Stimulated activated CD4-positive, alpha-beta T cell treated with anti-CD3 and anti-CD28 coated beads, Interleukin-1b, Interleukin-23, amount 100 ng/mL, for 1 hour (primary cell): ENCODE measurements around the gene CYYR1.

Source experiments
- DNase-seq, 2 donors: peaks; one replicate each; pipeline ENCODE4 v3.0.0-alpha.2; 2020; ENCODE audit warnings: low read depth in 2 of 2

Gene CYYR1

DNA sequence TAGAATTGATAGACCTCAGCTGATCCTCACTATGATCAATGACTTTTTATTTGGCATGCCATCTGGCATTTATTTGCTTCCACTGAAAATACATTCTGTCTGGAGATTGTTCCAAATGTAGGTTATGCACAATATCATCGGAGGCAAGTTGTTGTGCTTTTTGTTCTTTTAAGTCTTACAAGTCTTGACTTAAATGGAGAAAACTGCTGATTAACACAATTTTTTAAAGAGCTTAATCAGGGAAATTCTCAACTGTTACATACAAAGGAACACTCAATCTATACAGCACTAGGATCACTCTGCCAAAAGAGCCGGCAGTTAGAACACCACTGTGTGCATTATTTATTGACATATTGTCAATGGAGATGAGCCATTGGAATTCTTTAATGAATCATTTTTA is 19.2 kb downstream of the CYYR1 start:
- no peak for DNase-seq

DNA sequence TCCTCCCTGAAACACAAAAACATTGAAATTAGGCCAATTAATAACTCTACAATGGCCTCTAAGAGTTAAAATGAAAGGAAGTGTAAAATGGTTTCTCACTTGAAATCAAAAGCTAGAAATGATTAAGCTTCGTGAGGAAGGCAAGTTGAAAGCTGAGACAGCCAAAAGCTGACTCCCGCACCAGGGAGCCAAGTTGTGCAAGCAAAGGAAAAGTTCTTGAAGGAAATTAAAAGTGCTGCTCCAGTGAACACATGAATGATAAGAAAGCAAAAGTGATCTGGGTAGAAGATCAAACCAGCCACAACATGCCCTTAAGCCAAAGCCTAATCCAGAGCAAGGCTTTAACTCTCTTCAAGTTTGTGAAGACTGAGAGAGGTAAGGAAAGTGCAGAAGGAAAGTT is 22.8 kb downstream of the CYYR1 start:
- no peak for DNase-seq

DNA sequence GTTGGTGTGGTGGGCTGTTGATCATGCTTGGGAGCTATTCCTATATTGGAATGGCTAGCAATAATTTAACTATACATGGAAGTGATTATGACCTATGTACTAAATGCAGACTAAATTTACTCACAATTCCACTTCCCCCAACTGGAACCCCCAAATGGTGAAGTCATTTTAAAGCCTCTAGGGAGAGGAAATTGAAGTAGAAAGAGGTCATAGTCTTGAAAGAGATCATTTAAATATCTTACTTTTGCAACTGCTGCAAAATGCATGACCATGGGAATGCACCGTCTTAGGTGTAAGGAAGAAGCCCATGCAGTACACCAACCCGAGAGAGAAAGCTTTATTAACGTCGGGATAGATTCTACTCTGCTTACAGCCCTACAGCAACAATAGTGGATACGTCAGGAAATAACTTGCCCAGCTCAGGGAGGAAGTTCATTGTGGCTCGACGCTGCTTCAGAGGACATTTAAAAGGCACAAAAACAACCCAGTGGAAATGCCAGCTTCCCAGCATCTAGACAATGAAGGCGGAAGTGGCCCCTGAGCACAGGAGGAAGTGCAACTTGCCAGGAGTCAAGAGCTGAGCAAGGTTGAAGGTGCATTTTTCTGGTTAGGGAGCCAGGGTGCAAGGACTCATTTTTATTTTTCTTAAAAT is 26.5 kb downstream of the CYYR1 start:
- DNase-seq, result no peak

DNA sequence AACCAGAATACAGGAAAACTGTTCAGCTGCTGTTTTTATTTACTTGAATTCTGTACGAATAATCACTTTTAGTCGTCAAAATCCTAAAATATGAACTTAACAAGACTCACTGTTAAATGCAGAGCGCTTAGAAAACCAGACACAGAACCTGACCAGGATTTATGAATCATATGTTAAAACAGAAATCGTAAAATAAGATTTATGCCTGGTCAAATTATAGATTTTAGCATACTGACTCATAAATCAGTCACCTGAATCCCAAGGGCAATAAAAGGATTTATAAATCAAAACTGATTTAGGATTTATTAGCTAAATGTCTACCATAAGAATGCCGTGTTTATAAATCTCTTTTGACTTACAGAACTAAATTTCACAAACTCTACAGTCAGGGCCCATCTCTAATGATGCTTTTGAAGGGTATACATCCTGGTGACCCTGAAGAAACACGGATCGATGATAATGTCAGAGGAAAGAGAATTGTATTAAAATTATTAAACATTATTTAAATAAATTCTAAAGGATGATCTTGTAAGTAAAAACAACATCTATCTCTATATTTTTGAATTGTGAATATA is 28.8 kb downstream of the CYYR1 start:
- no peak for DNase-seq

DNA sequence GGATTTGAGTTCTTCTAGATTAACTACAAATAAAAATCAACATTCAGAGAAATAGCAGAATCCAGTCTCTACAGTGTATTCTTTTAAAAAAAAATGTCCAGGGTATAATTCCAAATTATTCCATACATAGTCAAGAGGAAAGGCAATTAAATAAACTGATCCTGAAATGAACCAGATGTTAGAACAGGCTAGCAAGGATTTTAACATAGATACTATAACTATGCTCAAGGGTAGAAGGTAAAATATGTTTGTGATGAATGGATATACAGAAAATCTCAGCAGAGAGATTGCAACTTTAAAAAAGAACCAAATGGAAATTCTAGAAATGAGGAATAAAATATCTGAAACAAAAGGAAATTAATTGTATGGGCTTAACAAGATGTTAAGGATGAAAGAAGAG is 32.4 kb downstream of the CYYR1 start:
- DNase-seq, result no peak

DNA sequence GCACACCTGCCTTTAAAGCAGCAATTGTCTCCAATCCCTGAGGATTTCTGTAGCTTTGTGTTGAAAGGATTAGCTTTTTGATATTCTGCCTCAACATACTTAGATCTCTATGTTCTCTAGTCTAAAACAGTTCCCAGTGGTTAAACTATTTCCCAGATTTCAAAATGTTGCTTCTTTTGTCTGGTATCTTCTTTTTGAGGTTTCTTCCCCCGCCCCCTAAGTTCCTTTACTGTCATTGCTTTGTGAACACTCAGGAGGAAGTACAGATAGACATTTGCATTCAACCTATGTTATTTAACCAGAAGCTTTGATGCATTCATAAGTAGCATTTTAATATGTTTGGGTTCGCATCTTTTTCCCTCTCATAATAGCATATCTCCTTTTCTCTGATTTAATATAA is 33.5 kb downstream of the CYYR1 start:
- no peak for DNase-seq

DNA sequence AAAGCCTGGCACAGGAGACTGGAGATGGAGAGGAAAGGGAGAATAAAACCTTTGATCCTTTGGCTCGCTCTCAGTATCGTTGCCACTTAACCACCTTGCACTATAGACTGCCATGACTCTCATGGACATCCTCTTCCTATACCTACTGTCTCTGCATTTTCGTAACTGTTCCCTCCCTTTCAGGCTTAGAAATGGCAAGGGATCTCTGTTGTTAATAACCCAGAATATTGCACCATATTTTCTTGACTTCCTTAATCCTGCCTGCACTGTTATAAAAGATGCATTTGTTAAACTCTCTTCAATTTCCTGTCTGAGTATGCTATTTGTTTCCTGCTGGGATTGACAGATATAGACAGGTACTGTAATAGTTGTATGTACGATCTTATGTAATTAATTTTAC is 38.6 kb downstream of the CYYR1 start:
- DNase-seq, result no peak

DNA sequence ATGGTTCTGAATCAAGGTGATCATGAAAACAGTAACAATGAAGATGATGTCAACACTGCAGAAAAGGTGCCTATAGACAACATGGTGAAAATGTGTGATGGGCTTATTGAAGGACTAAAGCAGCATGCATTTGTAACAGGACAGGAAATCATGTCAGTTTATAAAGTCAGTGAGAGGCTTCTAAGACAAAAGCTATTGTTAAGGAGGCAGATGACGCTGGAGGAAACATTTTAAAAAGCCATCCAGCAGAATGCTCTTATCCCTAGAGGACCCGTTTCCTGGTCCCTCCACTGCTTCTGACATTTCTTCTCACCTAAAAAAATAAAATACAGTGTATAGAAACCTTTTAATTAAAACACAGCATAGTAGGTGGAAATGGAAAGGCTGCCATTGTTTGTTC is 40.9 kb downstream of the CYYR1 start:
- no peak for DNase-seq

DNA sequence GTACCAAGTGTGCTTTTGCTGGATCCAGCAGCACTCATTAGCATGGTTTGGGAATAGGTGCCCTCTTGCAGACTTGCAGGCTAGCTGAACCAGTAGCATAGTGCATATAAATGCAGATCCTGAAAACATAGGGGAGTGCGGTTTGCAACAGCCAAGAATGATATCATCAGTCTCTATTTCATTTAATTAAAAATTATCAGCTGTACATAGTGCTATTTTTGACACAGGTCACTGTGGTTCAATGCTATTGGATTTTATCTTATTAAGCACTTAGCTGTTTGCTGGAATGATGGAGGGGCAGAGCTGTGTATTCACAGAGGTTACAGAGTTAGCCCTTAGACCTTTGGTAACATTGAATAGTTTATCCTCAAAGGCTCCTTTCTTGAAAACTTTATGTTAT is 43.6 kb downstream of the CYYR1 start:
- DNase-seq, result no peak

DNA sequence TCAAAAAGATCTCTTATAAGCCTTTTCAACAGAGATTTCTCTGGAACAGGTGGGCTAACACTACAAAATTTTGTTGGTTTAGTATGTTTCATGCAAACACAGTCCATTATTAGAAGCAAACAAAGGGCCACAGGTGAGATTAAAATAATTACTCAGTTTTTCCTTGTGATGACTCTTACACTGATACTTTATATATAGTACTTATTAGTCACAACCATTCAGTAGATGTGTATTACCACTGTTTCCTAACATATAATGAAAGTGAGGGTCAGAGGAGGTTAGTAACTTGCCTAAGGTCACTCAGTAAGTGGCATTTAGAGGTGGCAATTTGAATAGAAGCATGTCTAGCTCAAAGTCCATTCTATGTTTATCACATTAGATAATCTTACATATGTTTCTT is 44.2 kb downstream of the CYYR1 start:
- no peak for DNase-seq

DNA sequence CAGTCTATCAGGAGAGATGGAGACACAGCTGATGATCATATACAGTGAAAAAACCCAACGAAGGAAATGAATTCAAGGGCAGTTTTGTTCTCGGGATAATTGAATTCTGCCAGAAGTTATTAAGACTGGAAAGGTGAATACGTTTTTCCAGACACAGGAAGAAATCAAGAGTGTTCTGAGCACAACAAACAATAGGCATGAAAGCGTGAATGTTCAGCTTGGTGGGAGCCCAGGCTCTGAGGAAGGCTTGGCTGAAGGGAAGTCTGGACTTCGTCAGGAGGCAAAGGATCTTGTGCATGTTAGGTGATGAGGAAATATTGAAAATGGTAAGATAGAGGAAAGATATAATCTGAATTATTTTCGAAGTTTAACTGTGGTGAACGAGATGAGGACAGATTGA is 50.4 kb downstream of the CYYR1 start:
- no peak for DNase-seq

DNA sequence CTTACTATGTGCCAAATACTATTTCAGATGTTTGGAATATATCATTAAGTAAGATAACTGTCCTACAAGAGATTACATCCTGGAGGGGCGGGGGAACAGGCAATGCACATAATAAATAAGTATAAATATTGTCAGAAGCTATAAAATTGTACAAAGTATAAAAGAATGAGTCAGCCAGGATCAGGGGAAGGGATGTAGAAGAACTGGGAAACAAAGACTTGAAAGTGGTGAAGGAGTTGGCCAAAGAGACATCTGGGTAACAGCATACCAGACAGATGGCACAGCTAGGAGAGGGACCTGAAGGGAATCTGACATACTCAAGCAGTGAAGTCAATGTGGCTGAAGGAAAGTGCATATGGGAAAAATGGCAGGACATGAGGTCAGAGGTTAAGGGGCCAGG is 53.9 kb downstream of the CYYR1 start:
- no peak for DNase-seq

DNA sequence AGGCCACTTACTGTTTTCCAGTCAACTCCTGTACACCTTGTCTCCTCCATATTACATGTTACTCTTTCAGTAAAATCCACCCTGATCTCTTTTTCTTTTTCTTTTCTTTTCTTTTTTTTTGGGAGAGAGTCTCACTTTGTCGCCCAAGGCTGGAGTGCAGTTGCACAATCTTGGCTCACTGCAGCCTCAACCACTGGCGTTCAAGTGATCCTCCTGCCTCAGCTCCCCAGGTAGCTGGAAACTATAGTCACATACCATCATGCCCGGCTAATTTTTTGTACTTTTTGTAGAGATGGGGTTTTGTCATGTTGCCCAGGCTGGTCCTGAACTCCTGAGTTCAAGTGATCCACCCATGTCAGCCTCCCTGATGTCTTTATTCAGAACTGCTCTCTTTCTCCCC is 57.8 kb downstream of the CYYR1 start:
- DNase-seq, result no peak

DNA sequence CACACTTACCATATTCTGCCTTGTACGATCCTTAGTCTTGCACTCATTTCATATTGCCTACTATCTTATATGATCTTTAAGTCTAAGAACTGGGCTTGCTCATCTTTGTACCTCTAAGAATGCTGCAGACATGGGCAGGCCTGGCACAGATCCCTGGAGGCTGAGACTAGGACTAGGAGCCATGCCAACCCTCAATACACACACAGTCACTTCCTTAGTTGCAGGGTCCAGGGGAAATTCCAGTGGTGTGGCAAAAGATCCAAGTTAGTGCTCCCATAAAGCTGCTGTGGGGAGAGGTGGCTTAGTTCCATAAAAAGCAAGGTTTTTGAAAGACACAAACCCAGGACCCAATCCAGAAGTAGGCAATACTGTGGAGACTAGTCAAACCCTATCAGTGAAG is 59.9 kb downstream of the CYYR1 start:
- DNase-seq, result no peak

DNA sequence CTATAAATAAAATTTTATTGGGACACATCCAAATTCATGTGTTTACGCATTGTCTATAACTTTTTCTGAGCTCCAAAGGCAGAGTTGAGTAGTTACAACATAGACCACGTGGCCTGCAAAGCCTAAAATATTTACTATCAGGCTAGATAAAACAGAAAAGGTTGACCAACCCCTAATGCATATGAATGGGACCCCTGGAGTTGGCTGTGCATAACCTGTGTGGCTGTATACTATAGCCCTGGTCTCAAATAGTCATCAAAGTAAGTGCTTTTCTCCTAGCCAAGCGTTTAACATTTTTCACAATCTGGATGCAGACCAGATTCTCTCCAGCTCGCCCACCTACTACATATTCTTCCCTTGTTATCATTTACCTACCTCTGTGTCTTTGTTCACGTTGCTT is 60.4 kb downstream of the CYYR1 start:
- DNase-seq, result no peak

DNA sequence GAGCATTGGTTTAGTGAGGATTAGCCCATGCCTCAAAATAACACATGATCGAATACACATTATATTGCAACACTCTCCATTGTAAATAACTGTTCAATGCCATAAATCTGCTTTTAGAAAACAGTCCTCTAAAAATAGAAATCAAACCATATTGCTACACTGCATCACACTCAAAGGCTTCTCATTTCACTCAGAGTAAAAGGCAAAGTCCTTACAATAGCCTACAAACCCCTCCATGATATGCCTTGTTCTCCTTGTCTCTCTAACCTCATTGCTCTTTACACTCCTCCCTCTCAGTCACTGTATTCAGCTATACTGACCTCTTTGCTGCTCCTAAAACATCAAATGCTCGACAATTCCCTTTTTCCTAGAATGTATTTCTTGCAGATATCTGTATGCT is 64.2 kb downstream of the CYYR1 start:
- DNase-seq, result no peak

DNA sequence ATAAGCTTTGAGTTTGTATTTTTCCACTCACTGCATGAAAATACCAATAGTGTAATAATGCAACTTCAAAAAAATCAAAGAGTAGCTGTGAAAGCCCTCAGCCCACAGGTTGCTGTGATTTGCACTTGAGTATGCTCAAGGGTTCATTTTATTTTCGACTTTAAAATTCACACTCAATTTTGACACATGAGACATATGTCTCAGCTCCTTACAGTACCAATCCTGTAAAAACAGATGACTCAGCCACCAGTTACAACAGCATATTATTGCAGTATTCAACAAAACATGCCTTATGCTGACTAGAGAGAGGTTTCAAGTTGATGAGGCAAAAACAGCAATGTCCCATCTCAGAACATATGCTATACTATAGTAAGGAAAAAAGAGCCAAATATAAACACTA is 66.1 kb downstream of the CYYR1 start:
- no peak for DNase-seq

DNA sequence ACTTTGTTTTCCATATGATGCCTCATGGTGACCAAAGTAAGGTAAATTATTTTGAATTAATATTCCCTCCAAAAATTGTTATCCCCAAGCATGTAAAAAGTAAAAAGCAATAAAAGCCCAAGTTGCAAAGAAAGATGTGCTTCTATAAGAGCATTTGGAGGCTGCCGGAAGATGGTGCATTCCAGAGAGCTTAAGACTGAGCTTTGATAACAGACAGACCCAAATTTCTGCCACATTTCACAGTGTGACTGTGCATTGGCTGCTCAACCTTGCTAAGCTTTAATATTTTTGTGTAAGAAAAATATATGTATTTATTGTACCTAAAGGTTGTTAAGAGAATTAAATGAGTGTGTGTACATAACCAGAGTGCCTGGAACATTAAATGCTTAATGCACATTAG is 67.9 kb downstream of the CYYR1 start:
- no peak for DNase-seq

DNA sequence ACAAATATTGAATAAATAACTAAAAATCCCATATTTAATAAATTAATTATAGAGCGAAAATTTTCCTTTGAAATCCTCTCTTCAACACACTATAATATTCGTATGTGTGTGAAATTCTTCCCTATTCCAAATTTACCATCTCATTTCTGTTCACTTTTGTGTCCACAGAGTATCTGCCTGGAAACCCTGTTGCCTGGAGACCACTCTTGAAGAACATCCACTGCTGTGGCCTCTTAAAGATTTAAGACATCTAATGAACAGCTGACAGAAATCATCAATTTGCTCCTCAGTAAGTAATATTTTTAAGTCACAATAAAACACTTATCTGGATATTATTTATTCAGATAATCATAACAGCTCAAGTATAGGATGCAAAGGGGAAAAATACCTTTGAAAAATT is 69.7 kb downstream of the CYYR1 start:
- no peak for DNase-seq

DNA sequence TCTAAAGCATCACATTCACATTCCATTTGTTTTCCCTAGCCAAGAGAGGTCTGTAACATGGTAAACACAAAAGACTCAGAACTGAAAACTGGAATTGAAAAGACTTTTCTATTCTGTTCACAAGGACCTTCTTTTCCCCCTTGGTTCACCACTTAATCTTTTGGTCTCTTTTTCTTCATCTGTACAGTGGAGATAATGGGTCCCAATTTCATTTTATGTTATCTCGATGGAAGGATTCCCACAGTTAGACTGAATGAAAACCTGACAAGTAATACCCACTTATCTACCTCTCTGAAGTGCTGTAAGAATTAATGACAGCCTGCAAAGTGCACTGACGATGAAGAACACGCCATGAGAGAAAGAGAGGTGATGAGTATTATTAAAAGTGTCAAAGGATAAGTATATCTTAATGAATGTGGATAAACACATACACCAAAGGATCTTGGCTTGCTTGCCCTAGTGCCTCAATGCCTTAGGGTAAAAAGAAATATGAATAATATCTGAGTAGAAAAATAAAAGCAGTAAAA is 71.5 kb downstream of the CYYR1 start:
- DNase-seq, result no peak

DNA sequence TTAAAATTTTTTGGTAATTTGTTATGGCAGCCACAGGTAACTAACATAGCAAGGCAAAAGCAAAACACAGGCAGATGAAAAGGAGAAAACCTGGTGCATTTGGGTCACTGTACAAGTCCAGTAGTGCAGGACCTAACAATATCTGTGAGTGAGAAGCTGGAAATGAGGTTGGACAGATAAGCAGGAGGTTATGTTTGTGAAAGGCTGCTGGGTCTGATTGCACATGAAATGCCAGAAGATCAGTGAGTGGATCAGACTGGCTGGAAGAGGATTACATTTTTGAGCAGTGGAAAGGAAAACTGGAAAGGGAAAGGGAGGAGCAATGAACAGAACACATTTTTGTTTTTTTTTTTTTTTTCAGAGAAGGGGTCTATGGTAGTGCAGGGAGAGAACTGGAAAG is 73.6 kb downstream of the CYYR1 start:
- DNase-seq, result no peak

DNA sequence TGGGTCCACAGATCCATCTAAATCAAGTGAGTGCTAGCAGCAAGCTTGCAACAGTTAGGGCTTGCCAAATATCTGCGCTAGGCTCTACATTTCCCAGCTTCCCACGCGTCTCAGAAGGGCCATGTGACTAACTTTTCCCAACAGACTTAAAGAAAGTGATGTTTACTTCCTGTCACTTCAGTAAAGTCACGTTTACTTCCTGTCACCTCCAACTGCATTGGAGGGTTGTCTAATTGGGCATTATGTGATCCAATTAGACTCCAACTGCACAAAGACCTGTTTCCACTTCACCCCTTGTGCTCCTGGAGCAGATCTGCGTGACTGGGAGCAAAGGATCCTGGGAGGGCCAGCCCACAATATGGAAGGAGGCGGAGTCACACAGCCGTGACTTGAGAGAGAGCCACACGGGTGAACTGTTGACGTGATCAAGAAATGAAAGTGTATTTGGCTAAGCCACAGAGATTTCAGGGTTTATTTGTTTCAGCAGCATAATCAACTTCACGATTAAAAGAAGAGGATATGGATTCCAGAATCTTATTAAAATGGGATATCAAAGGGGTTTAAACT is 77.7 kb downstream of the CYYR1 start:
- DNase-seq, result no peak

DNA sequence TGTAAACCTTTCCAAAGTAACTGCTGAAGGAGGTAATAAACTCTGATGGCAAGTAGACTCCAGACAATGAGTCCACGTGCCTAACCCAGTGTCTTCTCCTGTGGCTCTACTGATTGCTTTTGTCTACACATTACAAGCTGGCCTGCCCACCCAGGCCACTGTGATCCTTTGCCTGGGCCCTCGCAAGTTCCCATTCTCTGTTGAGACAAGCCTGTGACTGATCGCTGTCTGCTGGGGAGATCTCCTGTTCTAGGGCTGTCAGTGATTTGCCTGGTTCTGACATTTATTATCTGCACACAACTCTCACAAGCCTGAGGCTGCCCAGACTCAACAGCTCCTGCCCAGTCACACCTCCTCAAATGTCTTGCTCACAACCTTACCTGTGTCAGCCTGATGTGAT is 81.4 kb downstream of the CYYR1 start:
- DNase-seq, result no peak

DNA sequence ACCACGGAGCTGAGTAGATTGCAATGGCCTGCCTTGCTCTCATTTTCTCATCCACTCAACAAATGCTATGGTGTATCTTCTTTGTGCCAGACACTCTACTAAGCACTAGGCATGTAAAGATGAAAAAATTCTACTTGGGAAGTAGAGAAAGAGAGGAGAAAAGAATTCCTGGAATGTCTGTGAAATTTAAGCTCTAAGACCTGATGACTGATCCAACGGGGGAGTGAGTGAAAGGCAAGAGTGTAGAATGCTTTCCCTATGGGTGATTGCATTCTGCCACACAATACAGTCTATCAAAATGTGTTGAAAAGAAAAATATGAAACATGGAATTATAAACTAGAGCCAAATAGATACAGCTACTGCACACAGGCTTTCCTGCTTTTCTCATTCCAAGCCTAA is 82.3 kb downstream of the CYYR1 start:
- no peak for DNase-seq
